Measurements from ENCODE around the gene TNXB.
A peak's percentile ranks its signal among the peaks of the same experiment; 100 is the strongest.

TNXB gene

GRCh38 chr6:32137454-32137853 lies 28.3 kb upstream of the TNXB start:
- no peak for DNase-seq

GRCh38 chr6:32133786-32134185 lies 24.6 kb upstream of the TNXB start:
- DNase-seq, result no peak

DNA sequence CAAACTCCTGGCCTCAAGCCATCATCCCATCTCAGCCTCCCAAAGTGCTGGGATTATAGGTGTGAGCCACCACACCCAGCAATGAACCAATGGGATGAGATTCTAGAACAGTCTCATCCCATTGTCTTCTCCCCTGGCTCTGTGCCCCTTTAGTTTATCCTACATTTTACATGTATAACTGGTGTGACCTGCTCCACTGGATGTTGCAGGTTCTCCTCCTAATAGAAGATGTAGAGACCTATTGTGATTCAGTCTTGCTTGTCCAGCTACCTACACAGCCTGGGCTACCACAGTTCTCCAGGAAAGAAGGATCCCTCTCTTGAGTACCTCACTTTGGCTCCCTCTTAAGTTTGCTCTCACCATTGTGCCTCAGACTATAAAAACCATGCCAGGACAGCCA lies 23.0 kb upstream of the TNXB start:
- no peak for DNase-seq

GRCh38 chr6:32131439-32131948 lies 22.4 kb upstream of the TNXB start:
- DNase-seq, result no peak

- no peak for DNase-seq
These were observed 20.4 kb upstream of the TNXB start for GRCh38 chr6:32129297-32130088.

DNA sequence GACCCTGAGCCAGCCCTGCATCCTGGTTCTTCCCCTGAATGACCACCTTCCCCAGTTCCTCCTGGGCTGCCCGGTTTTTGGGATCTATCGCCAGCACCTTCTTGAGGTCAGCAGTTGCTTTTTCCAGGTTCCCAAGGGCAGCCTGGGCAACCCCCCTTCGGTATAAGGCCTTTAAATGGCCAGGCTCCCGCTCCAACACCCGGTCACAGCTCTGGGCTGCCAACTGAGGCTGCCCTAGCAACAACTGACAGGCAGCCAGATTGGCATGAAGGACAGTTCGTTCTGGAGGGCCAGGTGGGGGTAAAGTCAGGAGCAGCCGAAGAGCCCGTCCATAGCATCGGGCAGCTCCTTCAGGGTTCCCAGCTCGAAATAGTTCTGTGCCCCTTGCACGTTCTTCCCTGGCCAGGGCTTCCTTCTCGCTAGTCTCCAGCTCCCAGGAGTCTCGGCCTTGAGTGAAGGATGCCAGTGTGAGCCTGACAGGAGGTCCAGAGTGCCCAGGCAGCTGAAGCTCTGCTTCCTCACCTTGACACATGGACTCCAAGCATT lies 19.7 kb upstream of the TNXB start:
- DNase-seq, result no peak

DNA sequence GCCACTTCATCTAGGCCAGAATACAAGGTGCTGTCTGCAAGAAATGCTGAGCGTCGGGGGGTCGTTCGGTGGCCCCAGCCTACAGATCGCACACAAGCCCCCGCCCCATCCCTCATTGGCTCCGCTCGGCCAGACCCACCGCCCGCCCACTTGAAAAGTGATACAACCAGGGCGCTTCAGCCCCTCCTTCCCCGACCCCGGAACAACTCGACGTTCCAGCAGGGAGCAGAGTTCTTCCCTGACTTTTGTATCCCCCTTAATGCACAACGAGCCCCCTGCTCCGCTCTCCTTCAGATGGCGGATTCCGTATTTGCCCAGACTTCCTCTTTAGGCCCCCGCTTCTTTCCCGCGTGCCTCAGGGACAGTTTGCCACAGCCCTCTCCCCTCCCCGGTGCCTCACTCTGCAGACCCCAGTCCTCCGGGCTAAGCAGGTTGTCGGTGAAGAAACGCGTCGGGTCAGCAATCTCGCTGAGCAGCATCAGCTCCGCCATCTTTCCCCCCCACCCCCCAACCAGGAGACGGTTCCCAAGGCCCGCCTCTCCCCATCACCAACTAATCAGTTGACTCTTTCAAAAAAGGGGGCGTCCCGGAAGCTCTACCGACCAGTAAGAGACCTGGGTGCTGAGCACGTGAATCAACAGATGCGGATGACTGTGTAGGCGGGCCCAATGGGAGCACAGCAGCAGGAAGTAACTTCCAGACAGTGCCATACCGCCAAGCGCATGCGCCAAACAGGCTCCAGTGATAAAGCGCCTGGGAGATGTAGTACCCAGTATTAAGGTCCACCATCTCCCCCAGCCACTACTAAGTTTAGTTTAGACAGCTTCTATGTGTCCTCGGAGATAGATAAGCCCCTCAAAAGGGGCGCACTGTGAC lies 18.8 kb upstream of the TNXB start, which contains the start of gene ATF6B:
ATF6B (minus strand) TSS at position 530 of the 876 bp plus-strand sequence; CDS start at position 491, 39 bp downstream.
- peak; percentile 73 to 99 for DNase-seq

DNA sequence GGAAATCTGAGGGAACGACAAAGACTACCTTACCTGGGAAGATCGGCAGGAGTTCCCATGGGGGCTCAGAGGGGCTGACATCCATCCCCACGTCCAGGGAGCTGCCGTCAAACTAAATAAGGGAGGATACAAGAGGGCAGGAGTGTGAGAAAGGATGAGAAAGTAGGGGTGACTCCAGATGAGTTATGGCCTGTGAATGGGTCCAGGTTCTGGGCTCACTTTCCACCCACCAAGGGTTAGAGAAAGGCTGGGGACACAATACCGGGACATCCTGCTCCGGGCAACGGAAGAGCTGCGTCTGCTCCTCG lies 18.2 kb upstream of the TNXB start:
- no peak for DNase-seq

DNA sequence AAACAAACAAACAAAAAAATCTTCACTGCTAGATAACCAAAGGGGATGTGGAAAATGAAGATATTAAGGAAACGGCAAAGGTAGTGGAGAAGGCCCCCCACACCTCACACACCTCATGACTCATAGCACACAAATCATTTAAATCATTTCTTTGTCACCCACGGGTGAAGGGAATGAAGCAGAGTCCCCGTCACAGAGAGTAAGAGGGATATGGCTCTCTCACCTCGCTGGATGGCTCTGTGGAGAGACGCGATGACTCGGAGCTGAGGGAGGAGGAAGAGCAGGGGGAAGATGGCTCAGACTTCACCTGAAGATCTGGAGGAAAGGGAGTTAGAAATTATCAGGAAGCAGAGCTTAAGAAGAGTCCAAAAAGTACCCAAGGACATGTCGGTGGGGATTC lies 17.7 kb upstream of the TNXB start:
- no peak for DNase-seq

GRCh38 chr6:32123681-32124080 lies 14.5 kb upstream of the TNXB start:
- DNase-seq, result no peak

DNA sequence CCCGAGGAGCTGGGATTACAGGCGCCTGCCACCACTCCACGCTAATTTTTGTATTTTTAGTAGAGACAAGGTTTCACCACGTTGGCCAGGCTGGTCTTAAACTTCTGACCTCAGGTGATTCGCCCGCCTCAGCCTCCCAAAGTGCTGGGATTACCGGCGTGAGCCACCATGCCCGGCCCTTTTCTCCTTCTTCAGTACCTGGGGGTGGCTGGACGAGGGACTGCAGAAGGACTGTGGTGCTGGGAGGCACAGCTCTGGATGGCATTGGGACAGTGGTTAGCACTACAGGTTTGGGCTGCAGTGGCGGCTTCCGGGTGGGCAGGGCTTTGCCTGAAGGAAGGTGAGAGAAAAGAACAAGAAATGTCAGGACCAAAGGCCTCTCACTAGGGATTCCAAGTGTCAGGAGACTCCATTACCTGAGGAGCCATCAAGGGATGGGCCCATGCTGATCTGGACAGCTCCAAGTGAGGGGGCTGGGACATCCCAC lies 11.5 kb upstream of the TNXB start:
- DNase-seq, result no peak

- peak; percentile 14 to 67 for DNase-seq
These were observed 9.9 kb upstream of the TNXB start for GRCh38 chr6:32118782-32119628.

DNA sequence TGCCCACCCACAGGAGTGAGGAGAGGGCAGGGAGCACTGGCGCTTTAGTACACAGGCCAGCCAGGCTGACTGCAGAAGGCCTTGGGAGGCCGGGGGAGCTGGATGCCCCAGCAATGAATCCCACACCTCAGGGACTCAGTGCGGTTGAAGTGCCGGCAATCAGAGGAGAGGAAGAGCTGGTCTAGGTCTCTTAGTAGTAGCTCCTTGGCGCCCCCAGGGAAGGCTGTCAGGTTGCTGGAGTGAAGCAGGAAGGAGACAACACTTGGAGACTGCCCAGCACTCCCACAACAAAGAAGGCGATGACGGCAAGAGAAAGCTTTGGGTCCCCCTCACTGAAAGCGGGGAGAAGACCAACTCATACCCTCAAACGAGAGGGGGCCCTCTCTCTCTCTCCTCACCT lies 8.3 kb upstream of the TNXB start:
- no peak for DNase-seq

- no peak for DNase-seq
These were observed 7.5 kb upstream of the TNXB start for GRCh38 chr6:32116674-32117073.

- DNase-seq, result no peak
These were observed 6.5 kb upstream of the TNXB start for GRCh38 chr6:32115623-32116022.

DNA sequence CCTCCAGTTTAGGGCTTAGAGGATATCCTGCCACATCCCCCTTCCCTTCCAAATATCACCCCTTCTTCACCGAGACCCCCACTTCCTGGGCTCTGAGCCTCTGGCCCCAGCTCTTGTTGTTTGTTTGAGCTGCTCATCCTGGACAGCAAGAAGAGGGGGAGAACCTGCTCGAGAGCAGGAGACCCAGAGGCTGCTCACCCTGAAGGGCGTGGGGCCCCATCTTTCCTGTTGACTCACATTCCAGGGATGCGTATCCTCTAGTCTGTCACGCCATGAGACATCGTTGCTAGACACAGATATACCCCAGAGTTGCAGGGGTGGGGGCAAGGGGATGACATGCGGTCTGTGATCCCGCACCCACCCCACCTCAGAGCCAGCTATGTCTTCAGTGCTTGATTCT lies 5.7 kb upstream of the TNXB start:
- no peak for DNase-seq

- no peak for DNase-seq
These were observed 4.5 kb upstream of the TNXB start for GRCh38 chr6:32113386-32114352.

GRCh38 chr6:32112431-32112980 lies 3.4 kb upstream of the TNXB start:
- no peak for DNase-seq

- no peak for DNase-seq
These were observed 2.4 kb upstream of the TNXB start for GRCh38 chr6:32111424-32112066.

DNA sequence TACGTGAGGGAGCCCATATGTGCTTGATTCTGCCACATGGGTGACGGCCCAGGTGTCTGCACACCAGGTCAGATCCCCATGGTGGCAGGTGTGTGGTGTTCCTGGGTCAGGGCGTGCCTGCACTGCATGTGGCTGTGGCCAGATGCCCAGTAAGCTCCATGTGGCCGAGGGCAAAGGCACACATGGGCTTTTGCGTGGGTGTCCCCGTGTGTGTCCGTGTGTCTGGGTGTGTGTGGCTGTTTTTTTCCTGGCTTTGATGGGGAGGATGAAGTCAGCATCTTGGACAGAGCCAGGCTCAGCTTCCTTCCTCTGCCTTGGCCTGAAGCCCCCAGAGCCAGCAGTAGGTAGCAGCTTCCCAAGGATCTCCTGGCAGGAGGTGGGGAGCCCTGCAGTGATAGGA lies 1.5 kb upstream of the TNXB start:
- no peak for DNase-seq

DNA sequence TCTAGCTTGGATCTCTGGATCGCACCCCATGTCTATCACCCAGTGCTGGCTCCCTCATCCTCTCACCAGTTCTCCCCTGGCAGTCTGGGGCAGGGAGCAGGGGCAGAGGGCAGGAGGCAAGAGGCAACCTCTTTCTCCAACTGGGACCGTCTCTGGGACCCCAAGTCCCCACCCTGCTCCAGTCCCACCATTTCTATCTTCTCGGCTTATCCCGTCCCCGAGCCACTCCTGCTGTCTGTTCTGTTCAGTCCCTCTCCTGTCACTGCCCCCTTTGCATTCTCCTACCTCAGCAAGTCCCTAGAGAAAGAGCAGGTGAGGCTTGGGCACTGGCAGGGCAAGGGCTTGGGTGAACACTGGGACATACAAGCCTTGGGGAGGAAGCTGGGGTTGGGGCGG lies 625 bp upstream of the TNXB start:
- no peak for DNase-seq
